ENCODE measurements around the gene DGKQ. TPM values are rescaled to one million over a fixed set of nuclear protein-coding genes. Genes with fewer than 3 reads are reported as not detected.

DGKQ gene
- total RNA-seq, 1 experiment from 2014 or later: 12.2 TPM

DNA sequence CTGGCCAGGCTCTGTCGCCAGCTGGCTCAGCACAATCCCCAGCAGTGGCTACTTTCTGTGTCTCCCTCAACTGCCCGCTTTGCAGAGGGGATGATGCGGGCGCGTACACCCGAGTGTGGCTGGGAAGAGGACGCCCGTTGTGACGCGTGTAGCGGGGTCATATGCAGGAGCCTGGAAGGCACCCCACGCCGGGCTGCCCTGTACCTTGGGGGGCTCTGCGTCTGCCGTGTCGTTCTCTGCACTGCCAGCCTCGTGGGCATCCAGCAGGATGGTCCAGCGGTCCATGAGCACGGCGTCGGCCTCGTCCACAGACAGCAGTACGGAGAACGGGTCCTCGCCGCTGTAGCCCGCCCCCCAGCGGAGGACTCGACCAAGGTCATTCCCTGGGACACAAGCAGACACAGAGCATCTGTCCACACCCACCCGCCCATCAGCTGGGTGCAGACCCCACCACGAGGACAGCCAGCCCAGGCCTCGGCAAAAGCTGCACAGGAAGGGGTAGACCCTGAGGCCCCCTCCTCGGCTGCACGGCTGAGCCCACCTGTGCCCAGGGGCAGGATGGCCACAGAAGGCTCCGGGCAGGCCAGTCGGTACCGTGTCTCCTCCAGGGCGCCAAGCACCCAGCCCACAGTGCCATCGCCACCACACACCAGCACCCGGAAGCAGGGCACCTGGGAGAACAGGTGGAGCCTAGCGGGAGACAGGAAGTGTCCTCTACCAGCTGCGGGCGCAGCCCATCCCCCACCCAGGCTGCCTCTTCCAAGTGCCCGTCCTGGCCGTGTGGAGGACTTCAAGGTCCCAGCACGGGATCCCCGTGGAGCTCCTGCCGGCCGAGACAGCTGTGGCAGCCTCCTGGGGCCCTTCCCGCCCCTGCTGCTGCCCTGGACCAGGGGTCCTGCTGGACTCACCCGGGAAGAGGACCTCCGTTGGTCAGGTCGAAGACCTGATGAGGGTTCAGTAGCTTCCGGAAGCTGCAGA, 10.8 kb downstream of the DGKQ start:
- in situ Hi-C loops (cut with HindIII; ENCODE audit: low pct_unique_long_range_greater_than_20kb, low sequenced_read_pairs): no loop called here
- H3K27ac ChIP-seq (ENCODE audit: low read length): no peak overlapping the region
- no peaks in the 10 kb centered on the region for H3K27me3 ChIP-seq (ENCODE audit: control insufficient read depth, insufficient read depth, low read length)
- BruUV-seq (replicated peaks): no TSS peak
- H3K36me3 ChIP-seq (ENCODE audit: control insufficient read depth, insufficient read depth, low read length): no peaks in the 10 kb centered on the region
- TF ChIP-seq POLR2AphosphoS5 (IDR thresholded peaks at IDR 0.05; ENCODE audit: low read depth, low read length) (no peak), CTCF (IDR thresholded peaks at IDR 0.05) (no peak)
- no peak for ATAC-seq
- no peak for DNase-seq (ENCODE audit: low read depth, low spot score)
- intact Hi-C loops (cut with micrococcal nuclease; ENCODE audit: unreplicated experiment): no loop called here
- ChIA-PET CTCF (interaction anchor here (0.6 kb wide), 1 partner anchor 76 kb away, joined by 3 read pairs; no protein-coding TSS in a partner anchor), POLR2A (no interaction called here)
- H3K9me3 ChIP-seq (ENCODE audit: control insufficient read depth, insufficient read depth, low read depth, low read length): no peaks in the 10 kb centered on the region
- no peak overlapping the region for H3K4me3 ChIP-seq (ENCODE audit: low read depth in 2 of 2, low read length in 2 of 2)
- H3K4me1 ChIP-seq (ENCODE audit: control insufficient read depth, insufficient read depth, low read length): no peaks in the 10 kb centered on the region

DNA sequence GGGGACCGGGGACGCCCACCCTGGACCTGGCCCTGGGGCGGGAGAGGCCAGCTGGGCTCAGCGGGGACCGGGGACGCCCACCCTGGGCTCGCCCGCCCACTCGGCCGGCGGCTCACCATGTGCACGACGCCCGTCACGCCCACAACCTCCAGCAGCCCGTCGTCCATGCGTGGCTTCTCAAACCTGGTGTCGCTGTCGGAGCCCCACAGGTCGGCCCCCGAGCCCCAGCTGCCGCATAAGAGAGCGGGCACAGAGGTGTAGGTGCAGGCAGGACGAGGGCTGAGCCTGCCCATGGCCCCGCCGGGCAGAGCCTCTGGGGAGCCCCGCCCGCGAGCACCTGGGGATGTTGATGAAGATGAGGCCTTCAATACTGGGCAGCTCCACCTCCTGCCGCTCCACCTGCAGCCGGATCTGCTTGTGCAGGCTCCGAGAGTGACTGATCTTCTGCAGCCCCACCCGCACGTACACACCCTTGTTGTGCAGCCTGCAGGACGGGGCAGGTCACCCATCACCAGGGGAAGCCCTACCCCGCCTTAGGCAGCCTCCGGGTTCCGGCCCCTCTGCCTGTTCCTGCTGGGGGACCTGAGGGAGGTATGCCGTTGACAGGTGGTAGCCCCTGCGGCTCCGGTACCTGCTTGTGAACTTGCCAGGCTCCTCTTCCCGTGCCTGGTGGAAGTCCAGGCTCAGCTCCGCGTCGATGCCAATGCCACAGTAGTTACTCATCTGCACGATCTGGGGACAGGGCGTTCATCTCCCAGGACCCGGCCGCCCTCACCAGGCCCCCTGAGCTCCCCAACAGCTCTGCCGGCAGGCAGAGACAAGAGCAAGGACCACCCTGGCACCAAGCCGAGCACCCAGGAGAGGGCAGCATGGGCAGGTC, 11.8 kb downstream of the DGKQ start:
- no peak overlapping the region for H3K4me3 ChIP-seq (ENCODE audit: low read depth in 2 of 2, low read length in 2 of 2)
- ChIA-PET CTCF (interaction anchor here (0.6 kb wide), 1 partner anchor 77 kb away, joined by 3 read pairs; no protein-coding TSS in a partner anchor), POLR2A (no interaction called here)
- H3K4me1 ChIP-seq (ENCODE audit: control insufficient read depth, insufficient read depth, low read length): no peaks in the 10 kb centered on the region
- DNase-seq (ENCODE audit: low read depth, low spot score): no peak
- H3K27ac ChIP-seq (ENCODE audit: low read length): no peak overlapping the region
- TF ChIP-seq CTCF (IDR thresholded peaks at IDR 0.05): no peak
- no peak for TF ChIP-seq TCF7L2 (IDR thresholded peaks at IDR 0.05; ENCODE audit: low read depth, low read length)
- TF ChIP-seq SIN3A (IDR thresholded peaks at IDR 0.05; ENCODE audit: borderline replicate concordance, insufficient read depth, low read depth, low read length): no peak
- H3K27me3 ChIP-seq (ENCODE audit: control insufficient read depth, insufficient read depth, low read length): no peaks in the 10 kb centered on the region
- H3K36me3 ChIP-seq (ENCODE audit: control insufficient read depth, insufficient read depth, low read length): no peaks in the 10 kb centered on the region
- no peaks in the 10 kb centered on the region for H3K9me3 ChIP-seq (ENCODE audit: control insufficient read depth, insufficient read depth, low read depth, low read length)
- BruUV-seq (replicated peaks): no TSS peak
- in situ Hi-C loops (cut with HindIII; ENCODE audit: low pct_unique_long_range_greater_than_20kb, low sequenced_read_pairs) (no loop called here), intact Hi-C loops (cut with micrococcal nuclease; ENCODE audit: unreplicated experiment) (no loop called here)
- no peak for ATAC-seq

- no peaks in the 10 kb centered on the region for H3K36me3 ChIP-seq (ENCODE audit: control insufficient read depth, insufficient read depth, low read length)
- H3K27me3 ChIP-seq (ENCODE audit: control insufficient read depth, insufficient read depth, low read length): no peaks in the 10 kb centered on the region
- in situ Hi-C loops (cut with HindIII; ENCODE audit: low pct_unique_long_range_greater_than_20kb, low sequenced_read_pairs) (no loop called here), intact Hi-C loops (cut with micrococcal nuclease; ENCODE audit: unreplicated experiment) (no loop called here)
- no peak overlapping the region for H3K4me3 ChIP-seq (ENCODE audit: low read depth in 2 of 2, low read length in 2 of 2)
- ChIA-PET POLR2A (no interaction called here), CTCF (no interaction called here)
- H3K4me1 ChIP-seq (ENCODE audit: control insufficient read depth, insufficient read depth, low read length): no peaks in the 10 kb centered on the region
- DNase-seq (ENCODE audit: low read depth, low spot score) (no peak), ATAC-seq (no peak)
- no peak overlapping the region for H3K27ac ChIP-seq (ENCODE audit: low read length)
- BruUV-seq (replicated peaks): no TSS peak
- TF ChIP-seq TCF7L2 (IDR thresholded peaks at IDR 0.05; ENCODE audit: low read depth, low read length) (no peak), SIN3A (IDR thresholded peaks at IDR 0.05; ENCODE audit: borderline replicate concordance, insufficient read depth, low read depth, low read length) (no peak), POLR2AphosphoS5 (IDR thresholded peaks at IDR 0.05; ENCODE audit: low read depth, low read length) (no peak), CTCF (IDR thresholded peaks at IDR 0.05) (no peak)
- TF ChIP-seq, protein P1, sequence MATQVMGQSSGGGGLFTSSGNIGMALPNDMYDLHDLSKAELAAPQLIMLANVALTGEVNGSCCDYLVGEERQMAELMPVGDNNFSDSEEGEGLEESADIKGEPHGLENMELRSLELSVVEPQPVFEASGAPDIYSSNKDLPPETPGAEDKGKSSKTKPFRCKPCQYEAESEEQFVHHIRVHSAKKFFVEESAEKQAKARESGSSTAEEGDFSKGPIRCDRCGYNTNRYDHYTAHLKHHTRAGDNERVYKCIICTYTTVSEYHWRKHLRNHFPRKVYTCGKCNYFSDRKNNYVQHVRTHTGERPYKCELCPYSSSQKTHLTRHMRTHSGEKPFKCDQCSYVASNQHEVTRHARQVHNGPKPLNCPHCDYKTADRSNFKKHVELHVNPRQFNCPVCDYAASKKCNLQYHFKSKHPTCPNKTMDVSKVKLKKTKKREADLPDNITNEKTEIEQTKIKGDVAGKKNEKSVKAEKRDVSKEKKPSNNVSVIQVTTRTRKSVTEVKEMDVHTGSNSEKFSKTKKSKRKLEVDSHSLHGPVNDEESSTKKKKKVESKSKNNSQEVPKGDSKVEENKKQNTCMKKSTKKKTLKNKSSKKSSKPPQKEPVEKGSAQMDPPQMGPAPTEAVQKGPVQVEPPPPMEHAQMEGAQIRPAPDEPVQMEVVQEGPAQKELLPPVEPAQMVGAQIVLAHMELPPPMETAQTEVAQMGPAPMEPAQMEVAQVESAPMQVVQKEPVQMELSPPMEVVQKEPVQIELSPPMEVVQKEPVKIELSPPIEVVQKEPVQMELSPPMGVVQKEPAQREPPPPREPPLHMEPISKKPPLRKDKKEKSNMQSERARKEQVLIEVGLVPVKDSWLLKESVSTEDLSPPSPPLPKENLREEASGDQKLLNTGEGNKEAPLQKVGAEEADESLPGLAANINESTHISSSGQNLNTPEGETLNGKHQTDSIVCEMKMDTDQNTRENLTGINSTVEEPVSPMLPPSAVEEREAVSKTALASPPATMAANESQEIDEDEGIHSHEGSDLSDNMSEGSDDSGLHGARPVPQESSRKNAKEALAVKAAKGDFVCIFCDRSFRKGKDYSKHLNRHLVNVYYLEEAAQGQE (IDR thresholded peaks at IDR 0.05; ENCODE audit: insufficient read depth in 1 of 2, low read depth in 2 of 2, low read length in 1 of 2): no peak
- H3K9me3 ChIP-seq (ENCODE audit: control insufficient read depth, insufficient read depth, low read depth, low read length): no peaks in the 10 kb centered on the region
Measured at GRCh38 chr4:960636-961350, 12.6 kb downstream of the DGKQ start.
